HG03378 (cell line): Measurements from ENCODE around the gene OR2B2.

Experiments used
- ATAC-seq: cut with Tn5 transposase; IDR thresholded peaks from one replicate; pipeline ENCODE4 v1.9.1; 2021; ENCODE audit warnings: mild to moderate bottlenecking, moderate library complexity; ENCODE audit not compliant: unreplicated experiment

Gene OR2B2

DNA sequence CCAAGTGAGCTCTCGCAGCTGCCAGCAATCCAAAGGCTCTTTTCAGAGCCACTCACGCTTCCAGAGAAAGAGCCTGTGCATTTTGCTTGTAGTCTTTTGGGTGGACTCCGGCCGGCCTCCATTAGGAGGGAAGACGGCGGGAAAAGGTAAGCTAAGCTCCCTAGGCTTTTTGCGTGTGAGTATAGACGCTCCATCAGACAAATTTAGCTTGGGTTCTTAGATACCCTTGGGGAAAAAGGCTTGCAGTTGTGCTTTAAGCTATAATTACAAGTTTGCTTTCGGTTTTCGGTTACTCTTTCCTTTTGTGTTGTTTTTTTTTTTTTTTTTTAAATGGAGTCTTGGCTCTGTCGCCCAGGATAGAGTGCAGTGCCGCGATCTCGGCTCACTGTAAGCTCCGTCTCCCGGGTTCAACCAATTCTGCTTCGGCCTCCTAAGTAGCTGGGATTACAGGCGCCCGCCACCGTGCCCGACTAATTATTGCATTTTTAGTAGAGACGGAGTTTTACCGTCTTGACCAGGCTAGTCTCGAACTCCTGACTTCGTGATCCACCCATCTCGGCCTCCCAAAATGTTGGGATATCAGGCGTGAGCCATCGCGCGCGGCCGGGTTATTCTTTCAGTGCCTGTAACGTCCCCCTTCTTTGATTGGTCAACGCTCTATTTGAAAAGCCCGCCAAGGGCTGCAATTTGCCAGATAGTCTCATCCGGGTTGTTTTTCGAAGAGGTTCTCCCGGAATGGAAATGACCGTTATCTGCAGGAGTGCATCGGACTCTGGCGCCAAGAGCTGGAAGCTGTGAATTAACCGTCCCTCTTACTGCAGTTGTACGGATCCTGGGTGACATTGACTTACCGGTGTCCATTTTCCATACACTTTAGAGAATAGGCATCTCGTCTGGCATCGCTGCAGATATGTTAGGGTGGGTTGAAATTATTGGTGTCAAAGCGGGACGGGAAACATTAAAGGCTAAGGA lies 18.1 kb downstream of the OR2B2 start:
- ATAC-seq: no peak

DNA sequence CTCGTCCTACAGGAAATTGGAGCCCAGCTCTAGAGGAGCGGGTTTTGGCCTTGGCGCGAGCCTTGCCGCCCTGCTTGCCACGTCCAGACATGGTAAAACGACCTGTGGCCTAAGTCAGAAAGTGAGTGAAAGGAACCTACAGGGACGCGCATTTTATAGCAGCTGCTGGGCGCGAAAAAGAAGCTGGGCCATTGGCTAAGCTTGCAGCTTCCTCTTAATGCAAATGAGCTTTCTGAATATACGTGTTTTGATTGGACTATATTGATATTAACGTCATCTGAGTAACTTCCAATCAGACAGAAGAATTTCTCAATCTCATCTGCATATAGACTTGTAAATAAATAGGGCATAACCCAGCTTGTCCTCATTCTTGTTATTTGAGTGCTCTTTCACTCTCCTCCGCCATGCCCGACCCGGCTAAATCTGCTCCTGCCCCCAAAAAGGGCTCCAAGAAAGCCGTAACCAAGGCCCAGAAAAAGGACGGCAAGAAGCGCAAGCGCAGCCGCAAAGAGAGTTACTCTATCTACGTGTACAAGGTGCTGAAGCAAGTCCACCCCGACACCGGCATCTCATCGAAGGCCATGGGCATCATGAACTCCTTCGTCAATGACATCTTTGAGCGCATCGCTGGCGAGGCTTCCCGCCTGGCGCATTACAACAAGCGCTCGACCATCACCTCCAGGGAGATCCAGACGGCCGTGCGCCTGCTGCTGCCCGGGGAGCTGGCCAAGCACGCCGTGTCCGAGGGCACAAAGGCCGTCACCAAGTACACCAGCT lies 18.9 kb downstream of the OR2B2 start:
- peak; percentile 62 for ATAC-seq

DNA sequence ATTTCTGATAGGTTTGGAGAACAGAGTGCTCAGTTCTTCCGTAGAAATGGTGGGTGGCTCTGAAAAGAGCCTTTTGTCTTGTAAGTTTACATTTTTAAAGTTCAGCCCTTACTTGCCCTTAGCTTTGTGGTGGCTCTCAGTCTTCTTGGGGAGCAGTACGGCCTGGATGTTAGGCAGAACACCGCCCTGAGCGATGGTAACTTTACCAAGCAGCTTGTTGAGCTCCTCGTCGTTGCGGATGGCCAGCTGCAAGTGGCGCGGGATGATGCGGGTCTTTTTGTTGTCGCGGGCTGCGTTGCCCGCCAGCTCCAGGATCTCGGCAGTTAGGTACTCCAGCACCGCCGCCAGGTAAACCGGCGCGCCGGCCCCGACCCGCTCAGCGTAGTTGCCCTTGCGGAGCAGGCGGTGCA lies 19.5 kb downstream of the OR2B2 start:
- no peak for ATAC-seq

- ATAC-seq: no peak
These were observed 20.8 kb downstream of the OR2B2 start for GRCh38 chr6:27891320-27891875.

DNA sequence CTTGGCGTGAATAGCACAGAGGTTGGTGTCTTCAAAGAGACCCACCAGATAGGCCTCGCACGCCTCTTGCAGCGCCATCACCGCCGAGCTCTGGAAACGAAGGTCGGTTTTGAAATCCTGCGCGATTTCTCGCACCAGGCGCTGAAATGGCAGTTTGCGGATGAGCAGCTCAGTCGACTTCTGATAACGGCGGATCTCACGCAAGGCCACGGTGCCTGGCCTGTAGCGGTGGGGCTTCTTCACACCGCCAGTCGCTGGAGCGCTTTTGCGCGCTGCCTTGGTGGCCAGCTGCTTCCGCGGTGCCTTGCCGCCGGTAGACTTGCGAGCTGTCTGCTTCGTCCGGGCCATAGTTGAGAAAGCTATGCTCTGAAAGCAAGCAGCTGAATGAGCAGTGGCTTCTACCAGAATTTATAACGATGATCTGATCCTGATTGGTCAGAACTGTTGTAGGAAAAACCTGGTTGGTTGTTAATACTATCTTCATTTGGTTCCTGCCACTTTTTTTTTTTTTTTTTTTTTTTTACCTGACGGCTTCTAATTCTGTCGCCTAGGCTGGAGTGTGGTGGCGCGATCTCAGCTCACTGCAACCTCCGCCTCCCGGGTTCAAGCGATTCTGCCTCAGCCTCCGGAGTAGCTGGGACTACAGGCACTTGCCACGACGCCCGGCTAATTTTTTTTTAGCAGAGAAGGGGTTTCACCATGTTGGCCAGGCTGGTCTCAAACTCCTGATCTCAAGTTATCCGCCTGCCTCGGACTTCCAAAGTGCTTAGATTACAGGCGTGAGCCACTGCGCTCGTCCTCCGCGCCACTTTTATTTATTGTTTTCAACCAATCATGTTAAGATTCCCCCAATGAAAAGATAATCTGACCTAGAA lies 21.5 kb downstream of the OR2B2 start:
- ATAC-seq: peak; percentile 51

GRCh38 chr6:27889628-27890444 lies 22.4 kb downstream of the OR2B2 start:
- no peak for ATAC-seq

GRCh38 chr6:27889275-27889627 lies 22.9 kb downstream of the OR2B2 start:
- no peak for ATAC-seq

GRCh38 chr6:27888566-27888965 lies 23.6 kb downstream of the OR2B2 start:
- no peak for ATAC-seq

- ATAC-seq: no peak
These were observed 26.1 kb downstream of the OR2B2 start for GRCh38 chr6:27886073-27886472.

GRCh38 chr6:27883136-27883535 lies 29.1 kb downstream of the OR2B2 start:
- no peak for ATAC-seq

DNA sequence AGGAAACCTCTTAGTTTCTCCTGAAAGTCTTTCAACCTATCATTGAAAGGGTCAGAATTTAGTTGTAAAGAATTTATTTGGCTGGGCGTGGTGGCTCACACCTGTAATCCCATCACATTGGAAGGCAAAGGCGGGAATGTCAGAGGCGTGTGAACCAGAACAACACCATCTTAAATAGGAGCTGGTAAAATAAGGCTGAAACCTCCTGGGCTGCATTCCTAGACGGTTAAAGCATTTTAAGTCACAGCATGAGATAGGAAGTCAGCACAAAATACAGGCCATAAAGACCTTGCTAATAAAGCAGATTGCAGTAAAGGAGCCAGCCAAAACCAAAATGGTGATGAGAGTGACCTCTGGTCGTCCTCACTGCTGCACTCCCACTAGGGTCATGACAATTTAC lies 29.6 kb downstream of the OR2B2 start:
- ATAC-seq: no peak

DNA sequence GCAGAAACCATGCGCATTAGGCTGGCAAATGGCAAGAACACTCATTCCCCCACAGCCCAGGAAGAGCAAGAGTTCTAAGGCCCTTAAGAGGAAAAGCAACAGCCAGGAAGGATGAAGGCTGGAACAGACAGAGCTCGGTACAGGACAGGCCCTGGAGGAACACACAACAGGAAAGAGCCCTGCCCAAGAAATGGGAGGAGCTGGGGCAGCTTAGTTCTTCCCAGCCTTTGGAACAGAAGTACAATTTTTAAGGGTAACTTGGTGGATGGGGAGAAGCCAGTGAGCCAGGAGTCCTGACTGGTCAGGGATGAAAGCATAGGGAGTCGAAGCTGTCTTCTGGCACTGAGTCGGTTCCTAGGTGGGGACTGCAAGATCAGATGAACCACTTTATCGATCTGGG lies 32.4 kb downstream of the OR2B2 start:
- ATAC-seq: no peak

GRCh38 chr6:27874016-27874415 lies 38.2 kb downstream of the OR2B2 start:
- no peak for ATAC-seq

GRCh38 chr6:27873021-27873940 lies 38.9 kb downstream of the OR2B2 start:
- ATAC-seq: peak; percentile 27

GRCh38 chr6:27872642-27873020 lies 39.6 kb downstream of the OR2B2 start:
- peak; percentile 18 for ATAC-seq

DNA sequence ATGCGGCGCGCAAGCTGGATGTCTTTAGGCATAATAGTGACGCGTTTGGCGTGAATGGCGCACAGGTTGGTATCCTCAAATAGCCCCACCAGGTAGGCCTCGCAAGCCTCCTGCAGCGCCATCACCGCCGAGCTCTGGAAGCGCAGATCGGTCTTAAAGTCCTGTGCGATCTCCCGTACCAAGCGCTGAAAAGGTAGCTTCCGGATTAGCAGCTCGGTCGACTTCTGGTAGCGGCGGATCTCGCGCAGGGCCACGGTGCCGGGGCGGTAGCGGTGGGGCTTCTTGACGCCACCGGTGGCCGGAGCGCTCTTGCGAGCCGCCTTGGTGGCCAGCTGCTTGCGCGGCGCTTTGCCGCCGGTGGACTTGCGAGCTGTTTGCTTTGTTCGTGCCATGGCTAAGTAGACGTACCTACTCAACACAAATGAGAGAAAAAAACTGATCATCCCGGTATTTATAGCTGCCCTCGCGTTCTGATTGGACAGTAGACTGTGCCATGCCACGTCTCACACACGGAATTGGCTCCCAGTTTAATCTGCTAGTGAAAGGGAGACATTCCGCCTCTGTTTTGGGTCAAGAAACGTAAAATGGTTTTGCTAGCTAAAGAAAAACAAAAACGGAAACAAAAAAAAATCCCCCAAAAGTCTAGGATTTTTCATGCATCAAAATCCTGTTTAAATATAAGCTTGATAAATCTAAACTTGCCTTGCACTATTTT lies 40.1 kb downstream of the OR2B2 start:
- ATAC-seq: peak; percentile 60

- no peak for ATAC-seq
These were observed 41.8 kb downstream of the OR2B2 start for GRCh38 chr6:27870291-27870870.

GRCh38 chr6:27868311-27868710 lies 43.9 kb downstream of the OR2B2 start:
- ATAC-seq: no peak
